ENCODE measurements around the gene DNAH6.

The DNAH6 gene

GRCh38 chr2:84801811-84802210, 285.5 kb downstream of the DNAH6 start:
- no peaks in the 10 kb centered on the region for H3K27me3 ChIP-seq (ENCODE audit: insufficient read depth, low read length)
- H3K9me3 ChIP-seq (ENCODE audit: low read length), result no peaks in the 10 kb centered on the region
- H3K36me3 ChIP-seq (ENCODE audit: insufficient read depth, low read length), result no peaks in the 10 kb centered on the region
- H3F3A ChIP-seq (ENCODE audit: insufficient read depth, low read length), result no peaks in the 10 kb centered on the region
- H3K79me2 ChIP-seq (ENCODE audit: insufficient read depth, low read length), result no peaks in the 10 kb centered on the region
- H3K4me2 ChIP-seq (ENCODE audit: low read length), result no peak overlapping the region
- H3K4me3 ChIP-seq (ENCODE audit: low read depth, low read length, poor library complexity, severe bottlenecking), result no peak overlapping the region
- H2AFZ ChIP-seq (ENCODE audit: low read length), result no peak overlapping the region
- H3K4me1 ChIP-seq (ENCODE audit: insufficient read depth, low read length, severe bottlenecking), result no peaks in the 10 kb centered on the region
- H3K9me2 ChIP-seq (ENCODE audit: low read depth, low read length), result no peaks in the 10 kb centered on the region
- no peak overlapping the region for H3K9ac ChIP-seq (ENCODE audit: low read length)
- TF ChIP-seq CTCF (IDR thresholded peaks at IDR 0.05; ENCODE audit: low read length) (no peak), EZH2 (IDR thresholded peaks at IDR 0.05; ENCODE audit: borderline replicate concordance, low read length) (no peak)
- H3K27ac ChIP-seq (ENCODE audit: low read depth, low read length, poor library complexity, severe bottlenecking), result no peak overlapping the region
- no peaks in the 10 kb centered on the region for H4K20me1 ChIP-seq (ENCODE audit: insufficient read depth, low read length)

GRCh38 chr2:84805250-84805958, 289.1 kb downstream of the DNAH6 start:
- Histone ChIP-seq H3K9me2 (ENCODE audit: low read depth, low read length) (no peaks in the 10 kb centered on the region), H3K9me3 (ENCODE audit: low read length) (no peaks in the 10 kb centered on the region), H3K27ac (ENCODE audit: low read depth, low read length, poor library complexity, severe bottlenecking) (no peak overlapping the region), H3K27me3 (ENCODE audit: insufficient read depth, low read length) (no peaks in the 10 kb centered on the region), H3K4me1 (ENCODE audit: insufficient read depth, low read length, severe bottlenecking) (no peaks in the 10 kb centered on the region), H3K79me2 (ENCODE audit: insufficient read depth, low read length) (no peaks in the 10 kb centered on the region), H3F3A (ENCODE audit: insufficient read depth, low read length) (no peaks in the 10 kb centered on the region), H3K9ac (ENCODE audit: low read length) (no peak overlapping the region), H3K36me3 (ENCODE audit: insufficient read depth, low read length) (no peaks in the 10 kb centered on the region), H4K20me1 (ENCODE audit: insufficient read depth, low read length) (no peaks in the 10 kb centered on the region), H2AFZ (ENCODE audit: low read length) (no peak overlapping the region), H3K4me2 (ENCODE audit: low read length) (no peak overlapping the region), H3K4me3 (ENCODE audit: low read depth, low read length, poor library complexity, severe bottlenecking) (no peak overlapping the region)
- TF ChIP-seq EZH2 (IDR thresholded peaks at IDR 0.05; ENCODE audit: borderline replicate concordance, low read length) (no peak), CTCF (IDR thresholded peaks at IDR 0.05; ENCODE audit: low read length) (no peak)

- Histone ChIP-seq H3K4me2 (ENCODE audit: low read length) (no peak overlapping the region), H3K4me1 (ENCODE audit: insufficient read depth, low read length, severe bottlenecking) (no peaks in the 10 kb centered on the region)
- no peak for TF ChIP-seq CTCF (IDR thresholded peaks at IDR 0.05; ENCODE audit: low read length)
- TF ChIP-seq EZH2 (IDR thresholded peaks at IDR 0.05; ENCODE audit: borderline replicate concordance, low read length), result no peak
These were observed 290.8 kb downstream of the DNAH6 start for GRCh38 chr2:84807063-84807485.

More at GRCh38 chr2:84807063-84807485, 290.8 kb downstream of the DNAH6 start:
- Histone ChIP-seq H3F3A (ENCODE audit: insufficient read depth, low read length) (no peaks in the 10 kb centered on the region), H3K36me3 (ENCODE audit: insufficient read depth, low read length) (no peaks in the 10 kb centered on the region), H2AFZ (ENCODE audit: low read length) (no peak overlapping the region), H3K27ac (ENCODE audit: low read depth, low read length, poor library complexity, severe bottlenecking) (no peak overlapping the region), H4K20me1 (ENCODE audit: insufficient read depth, low read length) (no peaks in the 10 kb centered on the region), H3K9me2 (ENCODE audit: low read depth, low read length) (no peaks in the 10 kb centered on the region), H3K79me2 (ENCODE audit: insufficient read depth, low read length) (no peaks in the 10 kb centered on the region), H3K4me3 (ENCODE audit: low read depth, low read length, poor library complexity, severe bottlenecking) (no peak overlapping the region), H3K9me3 (ENCODE audit: low read length) (no peaks in the 10 kb centered on the region), H3K27me3 (ENCODE audit: insufficient read depth, low read length) (no peaks in the 10 kb centered on the region), H3K9ac (ENCODE audit: low read length) (no peak overlapping the region)
